Endodermal cell (in vitro differentiated cells): Measurements from ENCODE around the gene HAND1. TPM values are rescaled to one million over a fixed set of nuclear protein-coding genes. Genes with fewer than 3 reads are reported as not detected.

Experiments used
- DNase-seq: peaks from one replicate; pipeline ENCODE4 v3.0.0-alpha.2; 2017
- H3K27ac ChIP-seq: 2 replicates; pipeline ENCODE4 v1.5.1; 2013; ENCODE audit warnings: mild to moderate bottlenecking, low read depth, low read length, moderate library complexity
- H3K27me3 ChIP-seq: 2 replicates; pipeline ENCODE4 v1.6.1; 2013; ENCODE audit warnings: mild to moderate bottlenecking, low read length, moderate library complexity; ENCODE audit not compliant: insufficient read depth, control insufficient read depth, poor library complexity, severe bottlenecking
- H3K36me3 ChIP-seq: 2 replicates; pipeline ENCODE4 v1.7.0; 2013; ENCODE audit warnings: mild to moderate bottlenecking, low read length, moderate library complexity; ENCODE audit not compliant: control insufficient read depth, insufficient read depth
- H3K4me1 ChIP-seq: one replicate; pipeline ENCODE4 v1.7.0; 2013; ENCODE audit warnings: low read length; ENCODE audit not compliant: control insufficient read depth, insufficient read depth
- H3K4me3 ChIP-seq: 2 replicates; pipeline ENCODE4 v1.5.1; 2013; ENCODE audit warnings: mild to moderate bottlenecking, low read length, moderate library complexity
- H3K9ac ChIP-seq: 2 replicates; pipeline ENCODE4 v1.6.1; 2013; ENCODE audit warnings: mild to moderate bottlenecking, low read length, moderate library complexity; ENCODE audit not compliant: poor library complexity, severe bottlenecking; ENCODE audit errors: extremely low read depth
- H3K9me3 ChIP-seq: 2 replicates; pipeline ENCODE4 v1.6.1; 2013; ENCODE audit warnings: mild to moderate bottlenecking, low read length, moderate library complexity; ENCODE audit not compliant: control insufficient read depth
- H3K27ac Mint-ChIP-seq: 2 replicates; pipeline ENCODE4 v1.8.0; 2020; ENCODE audit warnings: mixed read lengths
- H3K27me3 Mint-ChIP-seq: 2 replicates; pipeline ENCODE4 v1.8.0; 2021; ENCODE audit warnings: mild to moderate bottlenecking, mixed read lengths; ENCODE audit not compliant: insufficient read depth
- H3K36me3 Mint-ChIP-seq: 2 replicates; pipeline ENCODE4 v1.8.0; 2020; ENCODE audit warnings: low read depth, mixed read lengths
- H3K4me1 Mint-ChIP-seq: 2 replicates; pipeline ENCODE4 v1.8.0; 2020; ENCODE audit warnings: mixed read lengths
- H3K4me3 Mint-ChIP-seq: 2 replicates; pipeline ENCODE4 v1.8.0; 2020; ENCODE audit warnings: mild to moderate bottlenecking, moderate library complexity, mixed read lengths
- H3K9me3 Mint-ChIP-seq: 2 replicates; pipeline ENCODE4 v1.8.0; 2020; ENCODE audit warnings: mild to moderate bottlenecking, mixed read lengths
- CTCF ChIP-seq: fragments of 200-600 bp; sonication (generic); conservative IDR thresholded peaks from 2 replicates; pipeline ENCODE4 v1.5.0; 2021; ENCODE audit warnings: antibody characterized with exemption, mild to moderate bottlenecking
- WGBS, 2 experiments: methylation state at CpG; one replicate each; pipeline versions ENCODE4 v1.1.5 to v1.1.7; 2013; ENCODE audit warnings: missing lambda C conversion rate in 2 of 2, mixed read lengths in 1 of 2; ENCODE audit not compliant: insufficient coverage in 1 of 2, insufficient read length in 1 of 2; 5-methylcytosine and 5-hydroxymethylcytosine counted together
- total RNA-seq, 2 donors: library from RNA; stranded (reverse); fragmentation: NEBNext Ultra II Directional in 1 of 2; extraction: Animal tissue kit (Norgen Biotek cat#: 25700) in 1 of 2; gene quantifications; 2 replicates in 1 of 2; 3 replicates in 1 of 2; pipeline ENCODE4 v1.2.1, GENCODE V29; 2021

Gene HAND1
- total RNA-seq, 2 donors from 2014 or later = not detected

GRCh38 chr5:154487541-154487940 is 9.5 kb upstream of the HAND1 start:
- WGBS, 2 experiments = 42 to 58% methylated on average over 2 of the region's 2 CpGs
- Mint-ChIP-seq H3K4me1 (peaks cover 34% of the 10 kb centered on the region), H3K4me3 (no peak overlapping the region), H3K27me3 (peaks cover 90% of the 10 kb centered on the region), H3K9me3 (no peaks in the 10 kb centered on the region), H3K27ac (no peak overlapping the region), H3K36me3 (no peaks in the 10 kb centered on the region)
- no peak for TF ChIP-seq CTCF
- DNase-seq = peak; percentile 24
- Histone ChIP-seq H3K27me3 (peaks cover 69% of the 10 kb centered on the region), H3K4me1 (peaks cover 3% of the 10 kb centered on the region), H3K4me3 (no peak overlapping the region), H3K9me3 (no peaks in the 10 kb centered on the region), H3K36me3 (no peaks in the 10 kb centered on the region), H3K9ac (no peak overlapping the region), H3K27ac (no peak overlapping the region)

- peaks cover 3% of the 10 kb centered on the region for H3K4me1 ChIP-seq
- peak; percentile 53 for DNase-seq
- H3K27ac Mint-ChIP-seq = no peak overlapping the region
Measured at GRCh38 chr5:154486427-154486866, 8.4 kb upstream of the HAND1 start.

GRCh38 chr5:154485850-154486426 is 7.9 kb upstream of the HAND1 start:
- DNase-seq = peak; percentile 41
- peaks cover 85% of the 10 kb centered on the region for H3K27me3 ChIP-seq

More at GRCh38 chr5:154486427-154486866, 8.4 kb upstream of the HAND1 start:
- 17% methylated on average over 4 of the region's 4 CpGs; no CpG with 5 or more reads in 1 of the 2 experiments for WGBS, 2 experiments
- Mint-ChIP-seq H3K4me3 (no peak overlapping the region), H3K4me1 (peaks cover 39% of the 10 kb centered on the region), H3K9me3 (no peaks in the 10 kb centered on the region), H3K27me3 (peaks cover 91% of the 10 kb centered on the region), H3K36me3 (no peaks in the 10 kb centered on the region)
- TF ChIP-seq CTCF = no peak
- H3K36me3 ChIP-seq = no peaks in the 10 kb centered on the region
- no peak overlapping the region for H3K4me3 ChIP-seq
- H3K9me3 ChIP-seq = no peaks in the 10 kb centered on the region
- H3K27ac ChIP-seq = no peak overlapping the region
- peaks cover 80% of the 10 kb centered on the region for H3K27me3 ChIP-seq
- H3K9ac ChIP-seq = no peak overlapping the region

More at GRCh38 chr5:154485850-154486426, 7.9 kb upstream of the HAND1 start:
- no peaks in the 10 kb centered on the region for H3K36me3 Mint-ChIP-seq
- no peak overlapping the region for H3K27ac ChIP-seq
- TF ChIP-seq CTCF = no peak
- H3K9ac ChIP-seq = no peak overlapping the region
- H3K4me1 ChIP-seq = peaks cover 3% of the 10 kb centered on the region
- no peak overlapping the region for H3K4me3 Mint-ChIP-seq
- no peak overlapping the region for H3K27ac Mint-ChIP-seq
- no peaks in the 10 kb centered on the region for H3K36me3 ChIP-seq
- H3K9me3 Mint-ChIP-seq = no peaks in the 10 kb centered on the region
- no peaks in the 10 kb centered on the region for H3K9me3 ChIP-seq
- WGBS, 2 experiments = 22 to 28% methylated on average over 5 to 6 of the region's 6 CpGs
- peaks cover 39% of the 10 kb centered on the region for H3K4me1 Mint-ChIP-seq
- H3K27me3 Mint-ChIP-seq = peaks cover 91% of the 10 kb centered on the region
- no peak overlapping the region for H3K4me3 ChIP-seq
